ENCODE measurements around the gene SRPRA. TPM values are rescaled to one million over a fixed set of nuclear protein-coding genes. Genes with fewer than 3 reads are reported as not detected.
A peak's percentile ranks its signal among the peaks of the same experiment; 100 is the strongest.

SRPRA gene
- total RNA-seq, 4 donors from 2014 or later = 56.8 to 84.7 (median 72.3) TPM

DNA sequence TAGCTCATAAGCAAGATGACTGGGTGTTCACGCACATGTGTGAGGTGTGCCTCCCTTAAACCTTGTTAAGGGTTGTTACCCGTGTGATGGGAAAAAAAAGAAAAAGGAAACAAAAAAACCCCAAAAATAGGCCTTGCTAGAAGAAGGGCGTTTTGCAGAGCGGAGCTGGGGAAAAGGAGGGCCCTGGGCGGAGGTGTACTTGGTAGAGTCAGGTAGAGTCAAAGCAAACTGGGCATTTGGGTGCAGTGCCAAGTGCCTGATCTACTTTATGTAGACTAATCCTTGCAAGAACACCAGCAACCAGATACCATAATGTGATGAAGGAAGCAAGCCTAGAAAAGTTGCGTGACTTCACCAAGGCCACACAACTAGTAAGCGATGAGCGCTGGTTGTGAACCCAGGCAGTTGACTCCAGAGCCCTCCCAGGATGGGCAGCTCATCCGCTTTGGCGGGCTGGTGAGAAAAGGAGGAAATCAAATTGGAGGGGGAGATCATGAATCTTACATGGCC, 13.0 kb upstream of the SRPRA start:
- no peak overlapping the region for H3K4me3 ChIP-seq (ENCODE audit: low read depth, poor library complexity, severe bottlenecking)
- no peak for DNase-seq (ENCODE audit: low spot score in 2 of 2)
- intact Hi-C loops (cut with DNase I; ENCODE audit: low total_unique reads) = no loop called here
- TF ChIP-seq, protein P1, sequence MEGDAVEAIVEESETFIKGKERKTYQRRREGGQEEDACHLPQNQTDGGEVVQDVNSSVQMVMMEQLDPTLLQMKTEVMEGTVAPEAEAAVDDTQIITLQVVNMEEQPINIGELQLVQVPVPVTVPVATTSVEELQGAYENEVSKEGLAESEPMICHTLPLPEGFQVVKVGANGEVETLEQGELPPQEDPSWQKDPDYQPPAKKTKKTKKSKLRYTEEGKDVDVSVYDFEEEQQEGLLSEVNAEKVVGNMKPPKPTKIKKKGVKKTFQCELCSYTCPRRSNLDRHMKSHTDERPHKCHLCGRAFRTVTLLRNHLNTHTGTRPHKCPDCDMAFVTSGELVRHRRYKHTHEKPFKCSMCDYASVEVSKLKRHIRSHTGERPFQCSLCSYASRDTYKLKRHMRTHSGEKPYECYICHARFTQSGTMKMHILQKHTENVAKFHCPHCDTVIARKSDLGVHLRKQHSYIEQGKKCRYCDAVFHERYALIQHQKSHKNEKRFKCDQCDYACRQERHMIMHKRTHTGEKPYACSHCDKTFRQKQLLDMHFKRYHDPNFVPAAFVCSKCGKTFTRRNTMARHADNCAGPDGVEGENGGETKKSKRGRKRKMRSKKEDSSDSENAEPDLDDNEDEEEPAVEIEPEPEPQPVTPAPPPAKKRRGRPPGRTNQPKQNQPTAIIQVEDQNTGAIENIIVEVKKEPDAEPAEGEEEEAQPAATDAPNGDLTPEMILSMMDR (IDR thresholded peaks at IDR 0.05) = no peak
- TF ChIP-seq POLR2A (IDR thresholded peaks at IDR 0.05) = no peak
- 90% methylated on average over 10 of the region's 10 CpGs for WGBS, 2 donors

DNA sequence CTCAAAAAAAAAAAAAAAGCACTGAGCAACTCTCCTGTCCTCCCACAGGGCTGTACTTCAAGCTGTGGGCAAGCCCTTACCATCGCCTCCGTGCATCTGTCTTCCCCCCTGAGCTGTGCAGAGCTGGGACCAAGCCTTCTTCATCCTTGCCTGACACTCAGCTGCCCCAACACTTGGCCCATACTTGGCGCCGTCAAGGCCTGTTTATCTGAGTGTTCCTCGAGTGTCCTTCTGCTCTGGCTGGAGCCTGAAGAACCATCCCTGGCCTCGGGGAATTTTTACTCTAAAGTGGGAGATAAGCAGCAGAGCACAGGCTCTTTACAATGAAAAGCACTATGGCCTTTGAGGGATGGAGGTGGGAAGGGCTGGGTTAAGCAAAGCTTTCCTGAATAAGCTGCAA, 12.6 kb upstream of the SRPRA start:
- intact Hi-C loops (cut with DNase I; ENCODE audit: low total_unique reads) = no loop called here
- TF ChIP-seq, protein P1 (IDR thresholded peaks at IDR 0.05) = no peak
- TF ChIP-seq POLR2A (IDR thresholded peaks at IDR 0.05) = no peak
- 88% methylated on average over 6 of the region's 6 CpGs for WGBS, 2 donors
- no peak for DNase-seq (ENCODE audit: low spot score in 2 of 2)
- H3K4me3 ChIP-seq (ENCODE audit: low read depth, poor library complexity, severe bottlenecking) = no peak overlapping the region

DNA sequence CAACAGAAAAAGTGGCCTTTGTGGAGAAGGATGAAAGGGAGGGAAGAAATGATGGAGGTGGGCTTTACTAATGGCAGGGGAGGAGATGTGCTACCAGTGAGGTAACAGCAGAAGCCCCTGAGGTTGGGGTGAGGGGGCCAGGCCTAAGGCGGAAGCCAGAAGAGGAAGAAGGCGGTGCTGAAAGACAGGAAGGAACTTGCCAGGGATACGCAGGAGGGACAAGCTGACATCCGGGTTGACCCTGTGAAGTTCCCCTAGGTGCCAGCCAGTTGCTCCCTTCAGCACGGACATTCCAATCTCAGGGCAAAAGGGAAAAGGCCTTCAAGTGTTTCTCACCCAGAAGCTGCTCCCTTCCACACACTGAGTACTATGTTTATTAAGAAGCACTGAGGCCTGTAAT, 11.9 kb upstream of the SRPRA start:
- 60 to 82% methylated on average over 5 of the region's 5 CpGs for WGBS, 2 donors
- no peak for DNase-seq (ENCODE audit: low spot score in 2 of 2)
- intact Hi-C loops (cut with DNase I; ENCODE audit: low total_unique reads) = no loop called here
- H3K4me3 ChIP-seq (ENCODE audit: low read depth, poor library complexity, severe bottlenecking) = no peak overlapping the region
- no peak for TF ChIP-seq POLR2A (IDR thresholded peaks at IDR 0.05)
- TF ChIP-seq, protein P1 (IDR thresholded peaks at IDR 0.05) = no peak

DNA sequence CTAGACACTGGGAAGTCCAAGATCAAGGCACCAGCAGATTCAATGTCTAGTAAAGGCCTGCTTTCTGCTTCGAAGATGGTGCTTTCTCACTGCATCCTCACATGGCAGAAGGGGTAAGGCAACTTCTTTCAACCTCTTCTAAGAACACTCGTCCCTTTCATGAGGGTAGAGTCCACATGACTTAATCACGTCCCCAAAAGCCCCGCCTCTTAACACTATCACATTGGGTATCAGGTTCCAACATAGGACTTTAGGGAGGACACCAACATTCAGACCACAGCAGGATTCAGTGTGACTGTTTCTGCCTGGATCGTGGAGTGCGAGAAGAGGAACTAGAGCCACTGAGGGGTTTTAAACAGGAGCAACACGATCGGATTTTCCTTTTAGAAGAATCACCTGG, 10.5 kb upstream of the SRPRA start:
- H3K4me3 ChIP-seq (ENCODE audit: low read depth, poor library complexity, severe bottlenecking) = no peak overlapping the region
- TF ChIP-seq, protein P1 (IDR thresholded peaks at IDR 0.05) = no peak
- no peak for TF ChIP-seq POLR2A (IDR thresholded peaks at IDR 0.05)
- 76 to 82% methylated on average over 8 of the region's 8 CpGs for WGBS, 2 donors
- intact Hi-C loops (cut with DNase I; ENCODE audit: low total_unique reads) = no loop called here
- no peak for DNase-seq (ENCODE audit: low spot score in 2 of 2)

DNA sequence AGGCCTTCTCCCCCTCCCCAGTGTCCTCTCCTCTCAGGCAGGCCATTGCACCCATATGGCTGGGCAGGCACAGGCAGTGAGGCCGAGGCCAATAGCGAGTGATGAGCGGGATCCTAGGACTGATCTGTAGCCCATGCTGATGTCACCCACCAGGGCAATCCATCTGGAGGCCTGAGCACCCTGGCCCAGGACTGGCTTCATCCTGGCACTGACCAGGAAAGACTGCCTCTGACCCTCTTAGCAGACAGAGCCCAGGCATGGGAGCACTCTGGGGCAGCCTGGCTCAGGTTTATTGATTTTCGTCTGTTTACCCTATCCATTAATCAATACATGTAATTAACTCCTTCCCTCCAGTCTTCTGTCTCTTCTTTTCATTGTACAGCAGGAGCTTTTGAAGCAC, 9.1 kb upstream of the SRPRA start:
- H3K4me3 ChIP-seq (ENCODE audit: low read depth, poor library complexity, severe bottlenecking) = no peak overlapping the region
- 74 to 98% methylated on average over 4 of the region's 4 CpGs for WGBS, 2 donors
- intact Hi-C loops (cut with DNase I; ENCODE audit: low total_unique reads) = no loop called here
- peak in 1 of 2 donors; percentile 46 for DNase-seq (ENCODE audit: low spot score in 2 of 2)
- TF ChIP-seq, protein P1 (IDR thresholded peaks at IDR 0.05) = no peak
- TF ChIP-seq POLR2A (IDR thresholded peaks at IDR 0.05) = no peak

DNA sequence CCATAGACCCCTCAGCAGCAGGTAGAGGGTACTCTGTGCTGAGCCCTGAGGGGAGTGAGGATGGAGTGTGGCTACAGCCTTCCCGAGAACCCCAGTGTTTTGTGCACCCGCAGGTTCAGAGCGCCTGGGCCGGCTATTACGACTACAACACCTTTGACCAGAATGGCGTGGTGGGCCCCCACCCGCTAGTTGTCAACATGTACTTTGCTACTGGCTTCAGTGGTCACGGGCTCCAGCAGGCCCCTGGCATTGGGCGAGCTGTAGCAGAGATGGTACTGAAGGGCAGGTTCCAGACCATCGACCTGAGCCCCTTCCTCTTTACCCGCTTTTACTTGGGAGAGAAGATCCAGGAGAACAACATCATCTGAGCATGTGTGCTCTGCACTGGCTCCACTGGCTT, 8.6 kb upstream of the SRPRA start:
- no peak overlapping the region for H3K4me3 ChIP-seq (ENCODE audit: low read depth, poor library complexity, severe bottlenecking)
- DNase-seq (ENCODE audit: low spot score in 2 of 2) = peak in 1 of 2 donors; percentile 83
- WGBS, 2 donors = 93 to 94% methylated on average over 10 to 11 of the region's 11 CpGs
- intact Hi-C loops (cut with DNase I; ENCODE audit: low total_unique reads) = no loop called here
- TF ChIP-seq, protein P1 (IDR thresholded peaks at IDR 0.05) = no peak
- TF ChIP-seq POLR2A (IDR thresholded peaks at IDR 0.05) = no peak
